Subcutaneous abdominal adipose tissue (tissue), 5 donors: ENCODE results near the gene ADAM20.
"Not testable (repeated sequence)": the region's sequence is repeated elsewhere in the genome, so short reads cannot be mapped to it uniquely, and the experiment has no call there.

Experiments
- H3K27ac ChIP-seq: one replicate; pipeline ENCODE4 v1.7.0; 2013; ENCODE audit warnings: low read depth, mild to moderate bottlenecking, inconsistent platforms, low read length, moderate library complexity
- H3K27me3 ChIP-seq, 5 donors: one replicate each; pipeline ENCODE4 v1.7.0; 2013; ENCODE audit warnings: low read length in 5 of 5, inconsistent platforms in 1 of 5; ENCODE audit not compliant: control insufficient read depth in 5 of 5, insufficient read depth in 4 of 5
- H3K36me3 ChIP-seq, 5 donors: one replicate each; pipeline ENCODE4 v1.7.0; 2013; ENCODE audit warnings: low read length in 5 of 5; ENCODE audit not compliant: control insufficient read depth in 5 of 5, insufficient read depth in 5 of 5
- H3K4me1 ChIP-seq, 5 donors: one replicate each; pipeline ENCODE4 v1.7.0; 2013; ENCODE audit warnings: low read length in 5 of 5, mild to moderate bottlenecking in 3 of 5, moderate library complexity in 1 of 5; ENCODE audit not compliant: control insufficient read depth in 5 of 5, insufficient read depth in 5 of 5
- H3K4me3 ChIP-seq, 5 donors: one replicate each; pipeline ENCODE4 v1.7.0; 2013; ENCODE audit warnings: low read length in 5 of 5, low read depth in 1 of 5
- H3K9ac ChIP-seq, 5 donors: one replicate each; pipeline ENCODE4 v1.7.0; 2013; ENCODE audit warnings: low read length in 5 of 5, mild to moderate bottlenecking in 4 of 5, moderate library complexity in 3 of 5
- H3K9me3 ChIP-seq, 5 donors: one replicate each; pipeline ENCODE4 v1.7.0; 2013; ENCODE audit warnings: low read length in 5 of 5; ENCODE audit not compliant: control insufficient read depth in 5 of 5
- donor health status: healthy.
- donor health status: healthy.
- donor health status: healthy.
- donor health status: healthy.
- donor health status: healthy.

The ADAM20 gene

DNA sequence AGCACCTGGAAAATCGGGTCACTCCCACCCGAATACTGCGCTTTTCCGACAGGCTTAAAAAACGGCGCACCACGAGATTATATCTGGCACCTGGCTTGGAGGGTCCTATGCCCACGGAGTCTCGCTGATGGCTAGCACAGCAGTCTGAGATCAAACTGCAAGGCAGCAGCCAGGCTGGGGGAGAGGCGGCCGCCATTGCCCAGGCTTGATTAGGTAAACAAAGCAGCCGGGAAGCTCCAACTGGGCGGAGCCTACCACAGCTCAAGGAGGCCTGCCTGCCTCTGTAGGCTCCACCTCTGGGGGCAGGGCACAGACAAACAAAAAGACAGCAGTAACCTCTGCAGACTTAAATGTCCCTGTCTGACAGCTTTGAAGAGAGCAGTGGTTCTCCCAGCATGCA lies 59.3 kb downstream of the ADAM20 start:
- not testable (repeated sequence) for H3K4me1 ChIP-seq, H3K9ac ChIP-seq, H3K9me3 ChIP-seq, H3K27ac ChIP-seq, H3K4me3 ChIP-seq, H3K36me3 ChIP-seq, H3K27me3 ChIP-seq

DNA sequence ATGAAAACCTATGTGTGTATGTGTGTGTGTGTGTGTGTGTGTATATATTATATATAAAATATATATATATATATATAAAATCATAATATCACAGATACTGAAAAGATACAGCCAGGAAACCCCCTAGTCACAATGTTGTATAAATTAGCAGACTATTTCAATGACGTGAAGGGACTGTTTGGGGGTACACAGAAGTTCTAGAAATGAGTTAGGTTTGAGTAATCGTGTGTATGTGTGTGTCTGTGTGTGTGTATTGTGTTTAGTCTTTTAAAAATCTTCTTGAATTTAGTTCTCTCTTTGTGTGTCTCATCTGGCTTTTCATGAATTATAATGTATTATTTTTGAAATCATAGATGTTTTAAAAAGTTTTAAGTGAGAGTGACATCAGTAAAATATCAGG lies 61.0 kb downstream of the ADAM20 start:
- no peaks in the 10 kb centered on the region for H3K27me3 ChIP-seq

More for the DNA sequence above, 61.0 kb downstream of the ADAM20 start:
- Histone ChIP-seq H3K4me3 (no peak overlapping the region), H3K4me1 (no peaks in the 10 kb centered on the region), H3K27ac (no peak overlapping the region), H3K9me3 (no peaks in the 10 kb centered on the region), H3K36me3 (peaks cover 0 to 3% (median 0%) of the 10 kb centered on the region in 5 donors), H3K9ac (no peak overlapping the region)
